D721Med (cell line): ENCODE results near the gene GCK.

Source experiments
- DNase-seq: peaks from one replicate; pipeline ENCODE4 v3.0.0; 2011; ENCODE audit warnings: low spot score; ENCODE audit not compliant: insufficient read length
- FAIRE-seq: peaks from 2 replicates; lab custom pipeline; 2011; peaks lifted over from hg19 to GRCh38; lab: Jason Lieb, UNC
- TF ChIP-seq, protein P1 (sequence below): IDR thresholded peaks from 2 replicates; pipeline ENCODE4 v1.5.1; 2012; ENCODE audit warnings: mild to moderate bottlenecking, control low read depth; ENCODE audit not compliant: insufficient read depth; ENCODE audit errors: missing control alignments

Gene GCK

DNA sequence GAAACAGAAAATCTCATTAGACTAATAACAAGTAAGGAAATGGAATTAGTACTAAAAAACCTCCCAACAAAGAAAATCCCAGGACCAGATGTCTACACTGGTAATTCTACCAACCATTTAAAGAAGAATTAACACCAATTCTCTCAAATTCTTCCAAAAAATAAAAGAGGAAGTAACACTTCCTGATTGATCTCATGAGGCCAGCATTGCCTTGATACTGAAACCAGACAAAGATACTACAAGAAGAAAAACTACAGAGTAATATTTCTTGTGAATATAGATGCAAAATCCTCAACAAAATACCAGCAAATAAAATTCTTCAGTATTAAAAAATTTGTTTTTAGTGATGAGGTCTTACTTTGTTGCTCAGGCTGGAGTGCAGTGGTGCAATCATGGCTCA is 21.3 kb downstream of the GCK start:
- TF ChIP-seq, protein P1, sequence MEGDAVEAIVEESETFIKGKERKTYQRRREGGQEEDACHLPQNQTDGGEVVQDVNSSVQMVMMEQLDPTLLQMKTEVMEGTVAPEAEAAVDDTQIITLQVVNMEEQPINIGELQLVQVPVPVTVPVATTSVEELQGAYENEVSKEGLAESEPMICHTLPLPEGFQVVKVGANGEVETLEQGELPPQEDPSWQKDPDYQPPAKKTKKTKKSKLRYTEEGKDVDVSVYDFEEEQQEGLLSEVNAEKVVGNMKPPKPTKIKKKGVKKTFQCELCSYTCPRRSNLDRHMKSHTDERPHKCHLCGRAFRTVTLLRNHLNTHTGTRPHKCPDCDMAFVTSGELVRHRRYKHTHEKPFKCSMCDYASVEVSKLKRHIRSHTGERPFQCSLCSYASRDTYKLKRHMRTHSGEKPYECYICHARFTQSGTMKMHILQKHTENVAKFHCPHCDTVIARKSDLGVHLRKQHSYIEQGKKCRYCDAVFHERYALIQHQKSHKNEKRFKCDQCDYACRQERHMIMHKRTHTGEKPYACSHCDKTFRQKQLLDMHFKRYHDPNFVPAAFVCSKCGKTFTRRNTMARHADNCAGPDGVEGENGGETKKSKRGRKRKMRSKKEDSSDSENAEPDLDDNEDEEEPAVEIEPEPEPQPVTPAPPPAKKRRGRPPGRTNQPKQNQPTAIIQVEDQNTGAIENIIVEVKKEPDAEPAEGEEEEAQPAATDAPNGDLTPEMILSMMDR, result no peak
- FAIRE-seq, result no peak
- DNase-seq, result no peak

DNA sequence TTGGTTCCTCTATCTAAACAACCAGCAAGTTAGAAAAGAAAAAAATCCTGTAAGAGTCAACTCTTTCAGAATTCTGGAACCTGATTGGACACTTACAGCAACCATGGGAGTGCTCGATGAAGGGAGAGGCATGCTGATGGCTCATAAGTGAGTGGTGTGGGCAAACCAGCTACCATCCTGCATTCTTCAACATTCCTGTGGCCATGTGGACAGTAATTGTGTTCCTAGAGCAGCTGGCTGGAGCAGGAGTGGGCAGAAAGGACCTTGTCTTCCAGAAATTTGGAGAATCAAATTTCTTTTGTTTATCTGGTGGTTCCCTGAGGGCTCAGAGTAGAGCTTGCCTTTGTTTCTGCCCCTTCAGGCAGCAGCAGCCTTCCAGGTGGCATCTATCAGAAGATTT is 25.6 kb downstream of the GCK start:
- no peak for DNase-seq
- no peak for FAIRE-seq
- TF ChIP-seq, protein P1, result no peak

DNA sequence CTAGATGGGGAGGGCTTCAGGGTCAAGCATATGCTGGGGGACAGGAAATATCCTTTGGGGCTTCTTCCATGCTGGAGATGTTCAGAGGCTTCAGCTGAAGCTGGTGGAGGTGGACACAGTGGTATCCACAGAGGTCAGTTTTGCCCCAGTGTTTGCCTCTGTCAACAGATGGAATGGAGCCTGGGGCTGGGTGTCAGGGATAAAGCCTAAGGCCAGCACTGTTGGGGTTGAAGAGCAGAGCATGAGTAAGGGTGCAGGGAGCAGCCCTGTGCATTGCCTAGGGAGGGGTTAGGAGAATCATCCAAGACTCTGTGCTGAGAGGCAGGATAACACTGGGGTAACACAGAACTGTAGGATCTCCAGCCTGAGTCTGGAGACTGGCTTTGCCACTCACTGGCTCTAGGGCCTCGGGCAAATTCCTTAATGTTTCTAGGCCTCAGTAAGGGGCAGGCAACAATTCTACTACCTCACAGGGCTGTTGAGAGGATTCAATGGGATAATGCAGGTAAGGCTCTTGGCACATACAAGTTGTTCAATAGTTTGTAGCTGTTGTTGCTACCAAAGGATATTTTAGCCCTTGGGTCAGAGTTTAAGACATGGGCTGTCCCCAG is 26.3 kb downstream of the GCK start:
- no peak for DNase-seq
- TF ChIP-seq, protein P1, result no peak
- FAIRE-seq, result no peak

DNA sequence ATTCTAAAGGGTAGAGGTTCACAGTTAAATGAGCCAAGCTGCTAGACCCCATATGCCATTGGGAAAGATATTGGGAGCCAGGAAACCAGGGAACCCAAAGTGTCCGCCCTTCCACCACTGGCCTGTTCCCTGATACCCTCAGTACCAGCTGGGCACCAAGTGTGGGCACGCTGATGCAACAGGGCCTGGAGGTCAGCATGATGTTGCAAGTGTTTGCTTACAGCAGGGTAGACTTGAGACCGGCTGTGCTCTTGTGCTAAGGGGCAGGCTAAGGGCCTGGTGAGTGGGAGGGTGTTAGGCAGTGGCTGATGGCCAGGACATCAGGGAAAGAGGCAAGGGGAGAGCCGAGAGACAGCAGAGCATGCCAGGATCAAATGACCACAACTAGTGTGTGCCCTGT is 27.1 kb downstream of the GCK start:
- no peak for FAIRE-seq
- TF ChIP-seq, protein P1, result no peak
- no peak for DNase-seq

DNA sequence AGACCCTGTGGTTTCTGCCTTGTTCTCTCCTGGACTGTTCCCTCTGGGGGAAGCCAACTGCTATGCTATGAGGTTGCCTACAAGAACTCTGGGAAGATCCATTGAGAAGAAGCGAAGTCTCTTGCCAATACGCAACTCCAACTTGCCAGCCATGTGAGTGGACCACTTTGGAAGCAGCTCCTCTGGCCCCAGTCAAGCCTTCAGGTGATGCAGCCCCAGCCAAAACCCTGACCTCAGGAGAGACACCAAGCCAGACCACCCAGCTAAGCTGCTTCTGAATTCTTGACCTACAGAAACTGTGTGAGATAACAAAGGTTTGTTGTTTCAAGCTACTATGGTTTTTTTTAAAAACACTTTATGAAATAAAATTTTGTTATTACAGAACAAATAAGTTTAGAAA is 27.9 kb downstream of the GCK start:
- TF ChIP-seq, protein P1, result no peak
- no peak for FAIRE-seq
- no peak for DNase-seq

DNA sequence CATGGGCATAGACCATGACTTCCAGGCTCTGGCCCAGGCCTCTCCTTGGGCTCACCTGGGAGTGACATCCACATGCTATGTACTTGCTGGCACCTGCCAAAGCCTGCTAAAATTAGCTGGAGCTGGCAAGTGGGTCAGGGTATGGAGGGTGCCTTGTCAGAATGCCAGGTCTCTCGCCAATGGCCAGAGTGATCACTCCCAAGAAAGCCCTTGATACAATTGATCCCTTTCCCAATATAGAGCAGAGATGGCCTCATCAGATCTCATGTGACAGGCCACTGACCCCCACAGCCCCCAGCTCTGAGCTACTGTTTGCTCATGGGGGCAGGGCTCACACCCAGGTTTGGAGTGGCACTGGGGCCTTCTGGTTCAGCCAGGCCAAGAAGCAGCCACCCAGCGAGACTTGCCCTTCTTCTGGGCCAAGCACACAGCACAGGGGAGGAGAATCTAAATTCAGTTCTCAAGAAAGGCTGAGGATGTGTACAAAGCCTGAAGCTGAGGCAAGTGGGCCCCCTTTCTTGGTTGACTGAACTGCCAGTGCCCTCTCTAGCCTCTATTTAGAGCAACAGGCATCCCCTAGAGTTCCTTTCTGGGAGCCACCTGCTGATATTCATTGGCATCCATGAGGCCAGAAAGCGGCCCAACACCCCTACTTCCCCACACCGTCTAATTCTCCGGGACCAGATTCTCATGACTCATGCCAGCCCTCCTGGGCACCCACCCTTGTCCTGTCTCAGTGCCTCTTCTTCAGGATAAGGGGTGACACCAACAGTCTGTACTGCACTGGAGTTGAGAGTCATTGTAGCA is 29.2 kb downstream of the GCK start:
- no peak for DNase-seq
- FAIRE-seq, result no peak
- TF ChIP-seq, protein P1, result no peak

DNA sequence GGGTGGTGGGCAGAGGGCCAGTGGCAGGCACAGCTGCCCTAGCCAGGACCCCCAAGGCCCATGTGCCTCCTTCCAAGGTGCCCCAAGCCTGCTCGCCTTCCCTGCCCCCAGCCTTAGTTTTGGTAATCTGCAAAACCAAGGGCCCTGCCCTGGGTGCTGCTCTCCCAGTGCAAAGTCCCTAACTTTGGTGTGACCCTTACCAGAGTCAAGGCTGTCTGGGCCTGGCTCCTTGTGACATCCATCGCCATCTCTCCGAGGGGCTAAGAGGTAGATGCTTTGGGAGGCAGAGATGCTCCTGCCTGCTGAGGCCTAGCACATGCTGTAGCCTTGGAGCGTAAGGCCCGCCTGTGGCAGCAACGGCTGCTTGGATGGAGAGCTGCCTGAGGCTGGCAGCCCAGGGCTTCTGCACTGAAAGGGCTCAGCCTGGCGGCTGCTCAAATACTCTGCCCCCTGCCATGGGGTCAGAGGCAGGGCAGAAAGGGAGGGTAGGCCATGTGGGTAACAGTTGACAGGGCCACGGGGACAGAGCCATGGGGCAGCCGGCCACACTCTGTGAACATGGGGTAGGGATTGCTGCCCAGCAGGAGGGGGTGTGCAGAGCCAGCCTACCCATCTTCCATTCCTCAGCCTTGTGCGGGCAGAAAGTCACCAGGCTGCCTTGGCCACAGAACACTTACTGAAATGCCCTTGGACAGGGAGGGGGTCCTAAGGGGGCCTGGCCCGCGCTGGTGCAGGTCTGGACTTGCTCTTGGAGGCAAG is 30.2 kb downstream of the GCK start:
- DNase-seq (no peak), FAIRE-seq (no peak)
- TF ChIP-seq, protein P1, result no peak
